ENCODE results near the gene FLT3.

Gene FLT3

GRCh38 chr13:28055357-28055756, 45.0 kb downstream of the FLT3 start:
- Histone ChIP-seq H3K4me1 (ENCODE audit: control insufficient read depth in 1 of 2, insufficient read depth in 2 of 2, low read length in 2 of 2) (no peaks in the 10 kb centered on the region), H3K27ac (ENCODE audit: low read length) (no peak overlapping the region), H3K27me3 (ENCODE audit: low read depth, low read length) (no peaks in the 10 kb centered on the region)

GRCh38 chr13:28052945-28053344, 47.4 kb downstream of the FLT3 start:
- Histone ChIP-seq H3K4me1 (ENCODE audit: control insufficient read depth in 1 of 2, insufficient read depth in 2 of 2, low read length in 2 of 2) (no peaks in the 10 kb centered on the region), H3K27me3 (ENCODE audit: low read depth, low read length) (no peaks in the 10 kb centered on the region), H3K4me3 (ENCODE audit: low read depth in 1 of 2, low read length in 2 of 2) (no peak overlapping the region), H3K9me3 (ENCODE audit: control insufficient read depth in 1 of 2, low read length in 2 of 2) (no peaks in the 10 kb centered on the region), H3K36me3 (ENCODE audit: control insufficient read depth in 1 of 2, insufficient read depth in 2 of 2, low read length in 2 of 2) (no peaks in the 10 kb centered on the region), H3K27ac (ENCODE audit: low read length) (no peak overlapping the region)

More at GRCh38 chr13:28055357-28055756, 45.0 kb downstream of the FLT3 start:
- no peaks in the 10 kb centered on the region for H3K36me3 ChIP-seq (ENCODE audit: control insufficient read depth in 1 of 2, insufficient read depth in 2 of 2, low read length in 2 of 2)
- no peak overlapping the region for H3K4me3 ChIP-seq (ENCODE audit: low read depth in 1 of 2, low read length in 2 of 2)
- no peaks in the 10 kb centered on the region for H3K9me3 ChIP-seq (ENCODE audit: control insufficient read depth in 1 of 2, low read length in 2 of 2)

GRCh38 chr13:28049880-28050875, 50.2 kb downstream of the FLT3 start:
- Histone ChIP-seq H3K27ac (ENCODE audit: low read length) (no peak overlapping the region), H3K9me3 (ENCODE audit: control insufficient read depth in 1 of 2, low read length in 2 of 2) (no peaks in the 10 kb centered on the region), H3K4me1 (ENCODE audit: control insufficient read depth in 1 of 2, insufficient read depth in 2 of 2, low read length in 2 of 2) (no peaks in the 10 kb centered on the region), H3K27me3 (ENCODE audit: low read depth, low read length) (no peaks in the 10 kb centered on the region), H3K4me3 (ENCODE audit: low read depth in 1 of 2, low read length in 2 of 2) (no peak overlapping the region), H3K36me3 (ENCODE audit: control insufficient read depth in 1 of 2, insufficient read depth in 2 of 2, low read length in 2 of 2) (no peaks in the 10 kb centered on the region)

- no peak overlapping the region for H3K27ac ChIP-seq (ENCODE audit: low read length)
- H3K27me3 ChIP-seq (ENCODE audit: low read depth, low read length), result no peaks in the 10 kb centered on the region
- H3K4me3 ChIP-seq (ENCODE audit: low read depth in 1 of 2, low read length in 2 of 2), result no peak overlapping the region
- no peaks in the 10 kb centered on the region for H3K4me1 ChIP-seq (ENCODE audit: control insufficient read depth in 1 of 2, insufficient read depth in 2 of 2, low read length in 2 of 2)
- no peaks in the 10 kb centered on the region for H3K9me3 ChIP-seq (ENCODE audit: control insufficient read depth in 1 of 2, low read length in 2 of 2)
- no peaks in the 10 kb centered on the region for H3K36me3 ChIP-seq (ENCODE audit: control insufficient read depth in 1 of 2, insufficient read depth in 2 of 2, low read length in 2 of 2)
Observed at GRCh38 chr13:28049215-28049614, 51.2 kb downstream of the FLT3 start.

GRCh38 chr13:28048768-28049167, 51.6 kb downstream of the FLT3 start:
- H3K36me3 ChIP-seq (ENCODE audit: control insufficient read depth in 1 of 2, insufficient read depth in 2 of 2, low read length in 2 of 2), result no peaks in the 10 kb centered on the region
- H3K4me3 ChIP-seq (ENCODE audit: low read depth in 1 of 2, low read length in 2 of 2), result no peak overlapping the region
- no peak overlapping the region for H3K27ac ChIP-seq (ENCODE audit: low read length)
- no peaks in the 10 kb centered on the region for H3K27me3 ChIP-seq (ENCODE audit: low read depth, low read length)
- no peaks in the 10 kb centered on the region for H3K9me3 ChIP-seq (ENCODE audit: control insufficient read depth in 1 of 2, low read length in 2 of 2)
- H3K4me1 ChIP-seq (ENCODE audit: control insufficient read depth in 1 of 2, insufficient read depth in 2 of 2, low read length in 2 of 2), result no peaks in the 10 kb centered on the region

- no peaks in the 10 kb centered on the region for H3K9me3 ChIP-seq (ENCODE audit: control insufficient read depth in 1 of 2, low read length in 2 of 2)
- H3K4me1 ChIP-seq (ENCODE audit: control insufficient read depth in 1 of 2, insufficient read depth in 2 of 2, low read length in 2 of 2), result no peaks in the 10 kb centered on the region
- H3K36me3 ChIP-seq (ENCODE audit: control insufficient read depth in 1 of 2, insufficient read depth in 2 of 2, low read length in 2 of 2), result no peaks in the 10 kb centered on the region
- H3K4me3 ChIP-seq (ENCODE audit: low read depth in 1 of 2, low read length in 2 of 2), result no peak overlapping the region
- no peak overlapping the region for H3K27ac ChIP-seq (ENCODE audit: low read length)
- no peaks in the 10 kb centered on the region for H3K27me3 ChIP-seq (ENCODE audit: low read depth, low read length)
Observed at GRCh38 chr13:28047757-28048388, 52.5 kb downstream of the FLT3 start.

- no peak overlapping the region for H3K4me3 ChIP-seq (ENCODE audit: low read depth in 1 of 2, low read length in 2 of 2)
- H3K27me3 ChIP-seq (ENCODE audit: low read depth, low read length), result no peaks in the 10 kb centered on the region
- no peaks in the 10 kb centered on the region for H3K9me3 ChIP-seq (ENCODE audit: control insufficient read depth in 1 of 2, low read length in 2 of 2)
- H3K36me3 ChIP-seq (ENCODE audit: control insufficient read depth in 1 of 2, insufficient read depth in 2 of 2, low read length in 2 of 2), result no peaks in the 10 kb centered on the region
- no peak overlapping the region for H3K27ac ChIP-seq (ENCODE audit: low read length)
- no peaks in the 10 kb centered on the region for H3K4me1 ChIP-seq (ENCODE audit: control insufficient read depth in 1 of 2, insufficient read depth in 2 of 2, low read length in 2 of 2)
Observed at GRCh38 chr13:28046981-28047380, 53.4 kb downstream of the FLT3 start.

GRCh38 chr13:28045861-28046260, 54.5 kb downstream of the FLT3 start:
- Histone ChIP-seq H3K4me3 (ENCODE audit: low read depth in 1 of 2, low read length in 2 of 2) (no peak overlapping the region), H3K4me1 (ENCODE audit: control insufficient read depth in 1 of 2, insufficient read depth in 2 of 2, low read length in 2 of 2) (no peaks in the 10 kb centered on the region), H3K27me3 (ENCODE audit: low read depth, low read length) (no peaks in the 10 kb centered on the region), H3K36me3 (ENCODE audit: control insufficient read depth in 1 of 2, insufficient read depth in 2 of 2, low read length in 2 of 2) (no peaks in the 10 kb centered on the region), H3K9me3 (ENCODE audit: control insufficient read depth in 1 of 2, low read length in 2 of 2) (no peaks in the 10 kb centered on the region), H3K27ac (ENCODE audit: low read length) (no peak overlapping the region)

GRCh38 chr13:28044608-28045007, 55.8 kb downstream of the FLT3 start:
- Histone ChIP-seq H3K27me3 (ENCODE audit: low read depth, low read length) (no peaks in the 10 kb centered on the region), H3K9me3 (ENCODE audit: control insufficient read depth in 1 of 2, low read length in 2 of 2) (no peaks in the 10 kb centered on the region), H3K36me3 (ENCODE audit: control insufficient read depth in 1 of 2, insufficient read depth in 2 of 2, low read length in 2 of 2) (no peaks in the 10 kb centered on the region), H3K4me3 (ENCODE audit: low read depth in 1 of 2, low read length in 2 of 2) (no peak overlapping the region), H3K27ac (ENCODE audit: low read length) (no peak overlapping the region), H3K4me1 (ENCODE audit: control insufficient read depth in 1 of 2, insufficient read depth in 2 of 2, low read length in 2 of 2) (no peaks in the 10 kb centered on the region)

- H3K27ac ChIP-seq (ENCODE audit: low read length), result no peak overlapping the region
- H3K27me3 ChIP-seq (ENCODE audit: low read depth, low read length), result no peaks in the 10 kb centered on the region
- no peak overlapping the region for H3K4me3 ChIP-seq (ENCODE audit: low read depth in 1 of 2, low read length in 2 of 2)
- H3K36me3 ChIP-seq (ENCODE audit: control insufficient read depth in 1 of 2, insufficient read depth in 2 of 2, low read length in 2 of 2), result no peaks in the 10 kb centered on the region
- no peaks in the 10 kb centered on the region for H3K4me1 ChIP-seq (ENCODE audit: control insufficient read depth in 1 of 2, insufficient read depth in 2 of 2, low read length in 2 of 2)
- no peaks in the 10 kb centered on the region for H3K9me3 ChIP-seq (ENCODE audit: control insufficient read depth in 1 of 2, low read length in 2 of 2)
Observed at GRCh38 chr13:28043224-28043623, 57.2 kb downstream of the FLT3 start.

- Histone ChIP-seq H3K27me3 (ENCODE audit: low read depth, low read length) (no peaks in the 10 kb centered on the region), H3K4me3 (ENCODE audit: low read depth in 1 of 2, low read length in 2 of 2) (no peak overlapping the region), H3K9me3 (ENCODE audit: control insufficient read depth in 1 of 2, low read length in 2 of 2) (no peaks in the 10 kb centered on the region), H3K36me3 (ENCODE audit: control insufficient read depth in 1 of 2, insufficient read depth in 2 of 2, low read length in 2 of 2) (no peaks in the 10 kb centered on the region), H3K27ac (ENCODE audit: low read length) (no peak overlapping the region), H3K4me1 (ENCODE audit: control insufficient read depth in 1 of 2, insufficient read depth in 2 of 2, low read length in 2 of 2) (no peaks in the 10 kb centered on the region)
Observed at GRCh38 chr13:28041501-28041900, 58.9 kb downstream of the FLT3 start.

Measured in muscle layer of duodenum (tissue), 2 donors.